HG02610 (cell line): Measurements from ENCODE around the gene NAALADL2.

Experiments
- ATAC-seq: cut with Tn5 transposase; IDR thresholded peaks from one replicate; pipeline ENCODE4 v1.9.1; 2021; ENCODE audit warnings: mild to moderate bottlenecking, moderate library complexity; ENCODE audit not compliant: unreplicated experiment

The NAALADL2 gene

GRCh38 chr3:174859114-174859735 lies at the start of gene NAALADL2:
NAALADL2 (plus strand) TSS chr3:174859334.
- ATAC-seq: no peak

DNA sequence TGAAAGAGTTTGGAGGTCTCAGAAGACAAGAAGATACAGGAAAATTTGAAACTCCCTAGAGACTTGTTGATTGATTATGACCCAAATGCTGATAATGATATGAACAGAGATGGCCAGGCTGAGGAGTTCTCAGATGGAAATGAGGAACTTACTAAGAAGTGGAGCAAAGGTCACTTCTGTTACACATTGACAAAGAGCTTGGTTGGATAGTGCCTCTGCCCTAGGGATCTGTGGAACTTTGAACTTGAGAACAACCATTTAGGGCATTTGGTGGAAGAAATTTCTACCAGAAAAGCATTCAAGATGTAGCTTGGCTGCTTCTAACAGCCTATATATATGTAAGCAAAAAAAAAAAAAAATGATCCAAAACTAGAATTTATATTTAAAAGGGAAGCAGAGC lies 48.9 kb upstream of the NAALADL2 start:
- ATAC-seq: no peak

DNA sequence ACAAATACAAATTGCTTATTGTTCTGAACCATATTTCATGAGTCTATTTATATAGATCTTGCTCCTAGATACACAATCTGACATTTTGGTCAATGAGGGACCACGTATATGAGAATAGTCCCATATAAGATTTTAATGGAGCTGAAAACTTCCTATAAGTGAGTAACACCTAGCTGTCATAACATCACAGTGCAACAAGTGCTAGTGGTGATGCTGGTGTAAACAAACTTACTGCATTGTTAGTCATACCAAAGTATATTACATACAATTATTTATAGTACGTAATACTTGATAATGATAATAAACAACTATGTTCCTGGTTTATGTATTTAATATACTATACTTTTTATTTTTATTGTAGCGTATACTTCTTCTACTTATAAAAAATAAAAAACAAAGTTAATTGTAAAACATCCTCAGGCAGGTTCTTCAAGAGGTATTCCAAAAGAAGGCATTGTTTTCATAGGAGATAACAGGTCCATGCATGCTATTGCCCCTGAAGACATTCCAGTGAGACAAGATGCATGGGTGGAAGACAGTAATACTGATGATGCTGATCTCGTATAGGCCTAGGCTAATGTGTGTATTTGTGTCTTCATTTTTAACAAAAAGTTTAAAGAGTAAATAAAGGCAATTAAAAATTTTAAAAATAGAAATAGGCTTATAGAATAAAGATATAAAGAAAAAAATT lies 46.8 kb upstream of the NAALADL2 start:
- ATAC-seq: no peak

- no peak for ATAC-seq
Observed at GRCh38 chr3:174815750-174816149, 43.4 kb upstream of the NAALADL2 start.

- ATAC-seq: no peak
Observed at GRCh38 chr3:174820885-174821284, 38.2 kb upstream of the NAALADL2 start.

DNA sequence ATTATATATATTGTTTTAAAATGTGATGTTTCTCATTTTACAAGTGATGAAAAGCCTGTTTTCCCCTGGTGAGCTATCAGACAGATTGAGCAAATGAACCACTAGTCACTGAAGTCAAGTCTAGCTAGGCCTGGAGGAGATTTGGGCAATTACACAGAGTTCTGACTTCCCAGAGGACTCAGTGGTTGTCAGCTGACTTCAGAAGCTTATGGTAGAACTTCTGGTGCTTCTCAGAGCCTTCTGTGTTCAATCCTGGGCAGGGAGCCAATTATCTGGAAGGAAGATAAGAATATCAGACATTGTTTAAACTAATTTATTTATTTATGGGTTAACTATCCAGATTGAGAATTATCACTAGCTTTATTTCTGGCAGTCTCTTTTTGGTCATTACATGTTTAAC lies 37.7 kb upstream of the NAALADL2 start:
- ATAC-seq: no peak

DNA sequence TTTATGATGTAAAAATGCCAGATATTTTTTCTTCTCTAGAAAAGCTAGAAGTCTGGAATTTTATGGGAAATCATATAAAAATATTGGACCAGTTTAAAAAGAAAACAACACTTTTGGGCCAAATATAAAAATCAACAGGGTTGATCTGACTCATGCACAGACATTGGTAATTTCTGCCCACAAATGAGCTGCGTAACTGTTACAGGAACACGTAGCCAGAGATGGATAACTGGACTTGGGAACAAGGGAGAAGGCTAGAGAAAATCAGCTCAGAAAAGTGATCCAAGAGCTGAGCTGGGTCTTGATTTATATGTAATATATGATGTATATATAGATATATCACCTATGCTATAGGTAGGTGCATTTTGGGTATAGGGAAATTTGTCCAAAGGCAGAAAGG lies 36.8 kb upstream of the NAALADL2 start:
- ATAC-seq: no peak

DNA sequence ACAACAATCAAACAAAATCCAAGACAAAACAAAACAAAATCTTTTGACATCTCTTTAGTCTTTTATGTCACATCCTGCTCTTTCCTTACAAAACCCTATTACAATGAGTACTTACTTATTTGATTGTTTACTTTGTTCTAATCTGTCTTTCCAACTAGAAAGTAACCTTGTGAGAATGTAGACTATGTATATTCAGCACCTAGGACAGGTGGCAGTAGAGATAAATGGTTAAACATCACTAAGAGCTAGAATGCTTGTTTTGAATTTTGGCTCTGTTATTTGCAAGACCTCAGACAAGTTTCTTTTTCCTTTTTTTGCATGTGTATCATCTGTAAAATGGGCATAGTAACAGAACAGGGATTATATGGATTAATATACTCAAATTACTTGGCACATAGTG lies 33.1 kb upstream of the NAALADL2 start:
- ATAC-seq: no peak

- ATAC-seq: no peak
Observed at GRCh38 chr3:174844746-174845145, 14.4 kb upstream of the NAALADL2 start.

DNA sequence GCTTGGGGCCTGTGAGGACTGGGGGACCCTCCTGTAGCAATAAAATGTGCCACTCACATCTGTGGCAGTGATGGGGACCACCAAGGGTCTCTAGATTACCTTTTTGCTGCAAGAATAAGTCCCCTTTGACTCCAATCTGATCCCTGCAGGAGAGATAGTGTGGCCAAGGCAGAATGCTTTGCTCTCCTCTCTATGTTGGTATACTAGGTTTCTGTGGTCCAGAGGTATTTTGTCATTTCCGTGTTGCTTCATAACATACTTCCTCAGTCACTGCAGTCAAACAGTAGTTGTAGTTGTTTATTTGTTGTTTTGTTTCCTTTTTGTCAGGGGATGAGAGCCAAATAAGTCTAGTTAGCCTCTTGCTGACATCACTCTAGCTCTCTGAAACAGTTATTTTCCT lies 13.1 kb upstream of the NAALADL2 start:
- no peak for ATAC-seq

GRCh38 chr3:174854987-174855386 lies 4.1 kb upstream of the NAALADL2 start:
- ATAC-seq: no peak

DNA sequence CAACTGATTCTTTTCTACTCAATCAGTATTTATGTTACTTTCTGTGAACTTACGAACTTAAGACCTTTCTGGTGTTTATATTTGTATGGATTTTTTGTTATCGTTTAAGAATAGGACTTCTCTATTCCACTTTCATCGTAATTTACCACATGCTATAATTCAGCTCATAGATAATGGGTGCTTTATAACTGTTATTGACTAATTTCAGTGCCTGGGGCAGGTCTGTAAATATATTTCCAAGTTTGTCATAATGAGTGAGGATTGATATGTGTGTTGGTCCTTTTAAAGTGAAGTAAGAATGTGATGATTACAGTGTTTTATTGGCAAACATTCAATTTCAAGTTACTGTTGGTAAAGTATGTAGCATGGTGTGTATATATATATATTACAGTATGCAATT lies 1.8 kb upstream of the NAALADL2 start:
- ATAC-seq: no peak

DNA sequence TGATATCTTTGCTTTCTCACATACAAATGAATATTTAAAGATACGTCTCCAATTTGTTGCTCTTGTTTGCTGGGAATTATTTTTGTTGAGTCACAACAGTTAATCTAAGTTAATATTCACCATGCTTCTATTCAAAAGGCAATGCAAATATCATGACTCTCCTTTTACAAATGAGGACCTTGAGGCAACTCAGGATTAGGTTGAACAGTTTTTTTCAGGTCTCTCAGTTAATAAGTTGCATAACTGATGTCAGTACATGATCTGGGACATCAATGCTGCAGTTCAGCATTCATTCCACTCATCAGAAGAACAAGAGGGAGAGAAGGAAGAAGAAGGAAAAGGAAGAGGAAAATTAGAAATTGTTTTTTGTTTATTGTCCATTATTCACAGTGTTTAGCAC lies 781 bp upstream of the NAALADL2 start:
- no peak for ATAC-seq

GRCh38 chr3:174859756-174860155 lies 622 bp downstream of the NAALADL2 start:
- ATAC-seq: no peak

DNA sequence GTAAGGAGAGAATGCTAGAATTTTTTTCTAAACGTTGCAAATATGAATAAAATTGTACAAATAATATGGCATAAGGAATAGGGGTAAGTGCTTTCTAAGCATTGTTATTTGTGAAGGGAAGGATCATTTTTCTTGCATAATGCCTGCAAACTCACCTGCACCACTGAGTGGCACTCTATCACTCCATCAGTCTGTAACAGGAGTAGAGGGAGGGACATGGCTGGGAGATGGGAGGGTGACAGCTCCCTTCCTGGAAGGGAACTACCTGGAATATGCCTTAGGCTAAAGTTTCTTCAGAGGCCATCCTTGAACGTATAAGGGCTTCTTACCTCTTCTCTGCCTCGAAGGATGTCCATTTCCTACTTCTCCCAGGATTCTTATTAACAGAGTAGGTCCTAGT lies 3.0 kb downstream of the NAALADL2 start:
- ATAC-seq: no peak

GRCh38 chr3:174862666-174863065 lies 3.5 kb downstream of the NAALADL2 start:
- ATAC-seq: no peak

DNA sequence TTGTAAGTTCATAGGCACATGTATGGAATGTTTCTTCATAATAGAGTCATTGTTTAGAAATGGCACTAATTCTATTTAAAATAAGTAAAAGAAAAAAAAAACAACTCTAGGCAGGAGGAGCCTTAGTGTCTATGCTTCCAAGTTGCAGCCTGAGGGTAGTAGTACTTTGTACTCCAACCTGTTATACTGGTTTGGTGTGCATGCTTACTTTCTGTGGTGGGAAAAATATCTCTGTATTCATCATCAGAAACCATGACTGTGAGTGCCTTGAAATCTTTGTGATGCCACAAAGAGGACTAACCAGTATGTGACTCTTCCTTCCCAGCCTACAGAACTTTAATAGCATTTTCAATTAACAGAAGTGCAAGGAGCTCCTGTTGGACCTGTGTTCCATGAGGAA lies 4.4 kb downstream of the NAALADL2 start:
- no peak for ATAC-seq

DNA sequence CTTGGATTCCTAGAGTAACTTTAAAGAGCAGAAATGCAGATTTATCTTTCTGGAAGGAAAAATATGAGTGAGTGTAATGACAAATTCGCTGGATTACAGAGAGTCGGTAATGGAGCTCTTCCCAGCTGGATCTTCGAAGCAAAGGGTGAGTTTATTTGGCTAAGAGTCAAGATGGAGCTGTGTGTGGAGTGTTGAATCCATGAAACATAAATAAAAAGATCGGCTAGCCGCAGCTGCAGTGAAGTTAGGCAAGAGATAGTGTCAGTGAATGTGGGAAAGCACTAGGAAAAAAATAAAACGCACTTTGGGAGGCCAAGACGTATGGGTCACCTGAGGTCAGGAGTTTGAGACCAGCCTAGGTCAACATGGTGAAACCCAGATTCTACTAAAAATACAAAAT lies 10.3 kb downstream of the NAALADL2 start:
- ATAC-seq: no peak

DNA sequence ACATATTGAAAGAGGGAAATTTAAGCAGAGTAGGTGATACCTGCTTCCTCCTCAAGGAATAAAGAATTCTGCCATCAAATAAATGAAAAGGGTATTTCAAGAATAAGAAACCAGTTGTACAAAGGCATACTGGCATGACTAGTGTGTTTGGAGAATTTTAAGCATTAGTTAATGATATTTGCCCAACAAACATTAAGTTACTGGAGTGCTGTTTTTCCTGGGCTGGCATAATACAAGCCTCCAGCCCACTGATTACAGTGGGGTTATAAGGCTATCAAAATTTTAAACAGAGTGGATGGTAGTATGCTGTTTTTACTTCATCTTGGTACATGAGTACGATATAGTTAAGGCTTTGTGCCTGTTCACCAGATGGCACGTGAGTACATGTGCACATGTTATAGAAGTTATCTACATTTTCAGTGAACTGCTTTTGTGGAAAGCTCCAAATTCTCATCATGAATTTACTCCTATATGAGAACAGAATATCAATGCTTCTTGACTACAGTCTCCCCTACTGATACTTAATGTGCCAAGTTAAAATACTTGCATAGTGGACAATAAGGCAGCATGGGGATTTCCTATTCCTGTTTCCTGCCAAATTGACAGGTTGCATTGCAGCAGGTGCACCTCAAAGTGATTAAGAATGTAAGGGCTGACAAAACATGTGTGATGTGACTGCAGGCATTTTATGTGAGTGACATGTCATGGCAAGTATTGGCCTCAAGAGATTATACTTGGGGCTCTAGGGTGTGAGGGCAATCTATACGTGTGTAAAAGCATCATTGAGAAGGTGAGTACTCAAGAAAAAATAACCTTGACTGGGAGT lies 14.9 kb downstream of the NAALADL2 start:
- no peak for ATAC-seq

GRCh38 chr3:174882789-174883188 lies 23.7 kb downstream of the NAALADL2 start:
- ATAC-seq: no peak

- ATAC-seq: no peak
Observed at GRCh38 chr3:174883881-174884675, 24.9 kb downstream of the NAALADL2 start.
